NCI-H187 treated with DMSO at 0.1 percent for 48 hours (cell line): ENCODE data around the gene SEMA6C.
"Not testable (repeated sequence)": the region's sequence is repeated elsewhere in the genome, so short reads cannot be mapped to it uniquely, and the experiment has no call there.

Experiments
- DNase-seq: peaks from one replicate; lab custom pipeline; 2025; lab: John Stamatoyannopoulos, UW

SEMA6C gene

DNA sequence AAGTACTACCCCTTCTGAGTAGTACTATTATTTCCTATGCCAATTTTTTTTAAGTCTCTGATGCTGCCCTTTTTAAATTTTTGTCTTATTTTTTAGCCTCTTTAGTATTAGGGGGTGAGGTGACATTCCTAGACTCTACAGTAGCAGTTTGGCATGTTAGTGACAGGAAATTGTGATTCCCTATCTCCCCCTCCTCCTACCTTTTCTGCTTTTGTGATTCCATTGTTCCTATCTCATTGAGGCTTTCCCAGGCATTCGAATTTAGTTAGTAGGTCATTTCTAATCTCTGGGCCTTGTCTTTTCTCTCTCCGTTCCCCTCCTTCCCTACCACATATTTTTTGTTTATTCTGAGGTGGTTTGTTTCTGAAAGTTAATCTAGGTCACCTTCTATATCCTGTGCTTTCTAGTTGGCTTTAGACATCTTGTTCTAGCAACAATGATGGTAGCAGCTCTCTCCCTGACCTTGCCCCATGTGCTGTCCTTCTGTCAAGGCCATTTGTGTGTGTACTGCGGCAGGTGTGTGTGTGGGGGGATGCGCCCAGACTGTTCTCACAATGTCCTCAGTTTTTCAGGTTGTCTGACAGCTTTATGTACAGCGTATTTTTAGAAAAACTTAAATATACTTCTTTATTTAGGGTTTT, 21.5 kb downstream of the SEMA6C start:
- no peak for DNase-seq

DNA sequence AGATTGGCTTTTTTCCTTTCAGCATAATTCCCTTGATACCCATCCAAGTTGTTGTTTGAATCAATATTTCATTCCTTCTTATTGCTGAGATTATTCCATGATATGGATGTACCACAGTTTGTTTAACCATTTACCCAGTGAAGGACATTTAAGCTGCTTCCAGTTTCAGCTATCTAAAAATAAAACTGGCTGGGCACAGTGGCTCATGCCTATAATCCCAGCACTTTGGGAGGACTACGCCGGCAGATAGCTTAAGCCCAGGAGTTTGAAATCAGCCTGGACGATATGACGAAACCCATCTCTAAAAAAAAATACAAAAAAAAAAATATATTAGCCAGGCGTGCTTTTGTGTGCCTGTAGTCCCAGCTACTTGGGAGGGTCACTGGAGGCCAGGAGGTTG, 32.6 kb downstream of the SEMA6C start:
- no peak for DNase-seq

DNA sequence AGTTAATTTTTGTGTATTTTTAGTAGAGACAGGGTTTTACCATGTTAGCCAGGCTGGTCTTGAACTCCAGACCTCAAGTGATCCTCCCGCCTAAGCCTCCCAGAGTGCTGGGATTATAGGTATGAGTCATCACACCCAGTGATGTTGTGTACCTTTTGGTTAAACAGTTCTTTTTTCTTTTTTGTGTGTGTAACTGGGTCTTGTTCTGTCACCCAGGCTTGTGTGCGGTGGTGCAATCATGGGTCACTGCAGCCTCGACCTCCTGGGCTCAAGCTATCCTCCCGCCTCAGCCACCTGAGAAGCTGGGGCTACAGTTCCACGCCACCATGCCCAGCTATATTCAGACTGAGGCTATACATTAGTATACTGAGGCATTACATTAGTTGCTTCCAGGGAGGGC, 38.1 kb downstream of the SEMA6C start:
- no peak for DNase-seq

DNA sequence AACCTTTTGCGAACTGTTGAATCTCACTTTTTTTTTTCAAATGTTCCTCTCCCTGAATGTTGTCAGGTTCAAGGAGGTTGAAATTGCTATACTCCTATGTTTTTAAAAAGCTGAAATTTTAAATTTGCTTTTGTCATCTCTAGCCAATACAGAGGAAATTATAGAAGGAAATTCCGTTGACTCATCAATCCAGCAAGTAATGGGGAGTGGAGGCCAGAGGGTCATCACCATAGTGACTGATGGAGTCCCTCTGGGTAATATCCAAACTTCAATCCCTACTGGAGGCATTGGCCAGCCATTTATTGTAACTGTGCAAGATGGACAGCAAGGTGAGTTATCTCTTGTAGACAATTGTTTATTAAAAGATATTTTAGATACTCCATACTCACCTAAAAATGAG, 39.5 kb downstream of the SEMA6C start:
- no peak for DNase-seq

DNA sequence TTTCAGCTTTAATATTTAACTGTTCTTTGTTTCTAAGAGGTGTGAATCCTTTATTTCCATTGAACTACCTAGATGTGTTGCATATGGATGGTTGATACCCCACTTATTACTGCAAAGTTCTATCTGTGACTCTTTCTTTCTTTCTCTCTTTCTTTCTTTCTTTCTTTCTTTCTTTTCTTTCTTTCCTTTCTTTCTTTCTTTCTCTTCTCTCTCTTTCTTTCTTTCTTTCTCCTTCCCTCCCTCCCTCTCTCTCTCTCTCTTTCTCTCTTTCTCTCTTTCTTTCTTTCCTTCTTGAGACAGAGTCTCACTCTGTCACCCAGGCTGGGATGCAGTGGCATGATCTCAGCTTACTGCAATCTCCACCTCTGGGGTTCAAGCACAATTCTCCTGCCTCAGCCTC, 41.8 kb downstream of the SEMA6C start:
- no peak for DNase-seq

DNA sequence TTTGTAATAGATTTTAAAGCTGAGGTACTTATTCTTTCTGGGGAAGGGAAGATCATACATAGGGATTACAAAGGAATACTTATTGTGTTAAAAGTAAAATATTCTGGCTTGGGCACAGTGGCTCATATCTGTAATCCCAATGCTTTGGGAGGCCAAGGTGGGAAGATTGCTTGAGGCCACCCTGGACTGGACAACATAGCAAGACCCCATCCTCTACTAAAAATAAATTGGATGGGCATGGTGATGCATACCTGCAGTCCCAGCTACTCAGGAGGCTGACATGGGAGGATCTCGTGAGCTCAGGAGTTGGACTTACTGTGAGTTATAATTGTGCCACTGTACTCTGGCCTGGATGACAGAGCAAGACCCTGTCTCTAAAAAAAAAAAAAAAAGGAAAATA, 48.3 kb downstream of the SEMA6C start:
- DNase-seq = no peak

DNA sequence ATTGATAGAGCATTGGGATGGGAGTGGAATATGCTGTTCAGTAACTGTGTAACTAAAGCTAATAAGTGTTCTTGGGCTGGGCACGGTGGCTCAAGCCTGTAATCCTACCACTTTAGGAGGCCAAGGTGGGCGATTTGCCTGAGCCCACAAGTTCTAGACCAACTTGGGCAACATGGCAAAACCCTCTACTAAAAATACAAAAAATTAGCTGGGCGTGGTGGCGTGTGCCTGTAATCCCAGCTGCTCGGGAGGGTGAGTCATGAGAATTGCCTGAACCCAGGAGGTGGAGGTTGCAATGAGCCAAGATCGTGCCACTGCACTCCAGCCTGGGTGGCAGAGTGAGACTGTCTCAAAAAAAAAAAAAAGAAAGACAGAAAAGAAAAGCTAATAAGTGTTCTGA, 49.0 kb downstream of the SEMA6C start:
- DNase-seq = not testable (repeated sequence)

DNA sequence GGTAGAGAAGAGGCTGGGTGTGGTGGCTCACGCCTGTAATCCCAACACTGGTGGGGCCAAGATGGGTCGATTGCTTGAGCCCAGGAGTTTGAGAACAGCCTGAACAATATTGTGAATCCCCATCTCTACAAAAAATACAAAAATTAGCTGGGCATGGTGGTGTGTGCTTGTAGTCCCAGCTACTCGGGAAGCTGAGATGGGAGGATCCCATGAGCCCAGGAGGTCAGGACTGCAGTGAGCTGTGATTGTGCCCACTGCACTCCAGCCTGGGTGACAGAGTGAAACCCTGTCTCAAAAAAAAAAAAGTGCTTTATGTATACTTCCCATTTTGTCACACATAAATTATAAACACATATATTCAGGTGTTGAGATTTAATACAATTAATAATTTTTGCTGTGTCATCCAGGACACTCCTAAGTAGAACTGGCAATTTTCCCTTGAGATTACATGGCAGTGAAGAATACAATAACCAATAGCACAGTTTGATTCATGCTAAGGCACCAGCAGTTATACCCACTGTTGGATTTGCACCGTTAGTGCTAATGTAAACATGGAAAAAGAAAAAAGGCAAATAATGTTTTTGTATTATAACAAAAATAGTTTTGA, 60.4 kb downstream of the SEMA6C start:
- no peak for DNase-seq
